ENCODE results near the gene COL12A1. TPM values are rescaled to one million over a fixed set of nuclear protein-coding genes. Genes with fewer than 3 reads are reported as not detected.

COL12A1 gene
- total RNA-seq, 1 experiment from 2014 or later, result 29.3 TPM

DNA sequence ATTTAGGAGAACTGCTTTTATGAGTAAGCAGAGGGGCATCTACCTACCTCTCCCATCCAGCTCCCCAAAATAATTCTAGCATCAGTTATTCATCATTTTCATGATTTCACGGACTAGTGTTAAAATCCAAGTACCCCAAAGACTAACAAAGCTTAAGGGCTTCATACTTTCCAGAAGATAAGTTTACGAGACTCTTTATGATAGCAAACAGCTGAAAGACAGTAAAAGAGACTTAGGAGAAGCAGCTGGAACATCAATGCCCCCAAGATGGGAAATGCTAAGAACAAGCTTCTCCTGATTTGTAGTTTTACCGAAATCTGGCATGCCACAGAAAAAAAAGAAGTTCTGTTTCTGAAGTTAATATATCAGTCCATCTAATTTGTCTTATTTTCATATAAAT, 70.0 kb downstream of the COL12A1 start:
- CTCF ChIA-PET, result no interaction called here
- no peak overlapping the region for H3K27ac Mint-ChIP-seq (ENCODE audit: unreplicated experiment)
- no TSS peak for BruUV-seq (replicated peaks)
- DNase-seq, result no peak
- H3K27me3 Mint-ChIP-seq (ENCODE audit: unreplicated experiment), result no peaks in the 10 kb centered on the region
- H3K4me3 Mint-ChIP-seq (ENCODE audit: low read depth, unreplicated experiment), result no peak overlapping the region
- H3K9me3 Mint-ChIP-seq (ENCODE audit: low read depth, unreplicated experiment), result no peaks in the 10 kb centered on the region
- peaks cover 9% of the 10 kb centered on the region for H3K4me1 Mint-ChIP-seq (ENCODE audit: low read depth, unreplicated experiment)
- no peaks in the 10 kb centered on the region for H3K36me3 Mint-ChIP-seq (ENCODE audit: insufficient read depth, unreplicated experiment)
- TF ChIP-seq, protein P1, sequence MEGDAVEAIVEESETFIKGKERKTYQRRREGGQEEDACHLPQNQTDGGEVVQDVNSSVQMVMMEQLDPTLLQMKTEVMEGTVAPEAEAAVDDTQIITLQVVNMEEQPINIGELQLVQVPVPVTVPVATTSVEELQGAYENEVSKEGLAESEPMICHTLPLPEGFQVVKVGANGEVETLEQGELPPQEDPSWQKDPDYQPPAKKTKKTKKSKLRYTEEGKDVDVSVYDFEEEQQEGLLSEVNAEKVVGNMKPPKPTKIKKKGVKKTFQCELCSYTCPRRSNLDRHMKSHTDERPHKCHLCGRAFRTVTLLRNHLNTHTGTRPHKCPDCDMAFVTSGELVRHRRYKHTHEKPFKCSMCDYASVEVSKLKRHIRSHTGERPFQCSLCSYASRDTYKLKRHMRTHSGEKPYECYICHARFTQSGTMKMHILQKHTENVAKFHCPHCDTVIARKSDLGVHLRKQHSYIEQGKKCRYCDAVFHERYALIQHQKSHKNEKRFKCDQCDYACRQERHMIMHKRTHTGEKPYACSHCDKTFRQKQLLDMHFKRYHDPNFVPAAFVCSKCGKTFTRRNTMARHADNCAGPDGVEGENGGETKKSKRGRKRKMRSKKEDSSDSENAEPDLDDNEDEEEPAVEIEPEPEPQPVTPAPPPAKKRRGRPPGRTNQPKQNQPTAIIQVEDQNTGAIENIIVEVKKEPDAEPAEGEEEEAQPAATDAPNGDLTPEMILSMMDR (IDR thresholded peaks at IDR 0.05; ENCODE audit: unreplicated experiment), result no peak
- intact Hi-C loops (cut with micrococcal nuclease; ENCODE audit: unreplicated experiment), result no loop called here

DNA sequence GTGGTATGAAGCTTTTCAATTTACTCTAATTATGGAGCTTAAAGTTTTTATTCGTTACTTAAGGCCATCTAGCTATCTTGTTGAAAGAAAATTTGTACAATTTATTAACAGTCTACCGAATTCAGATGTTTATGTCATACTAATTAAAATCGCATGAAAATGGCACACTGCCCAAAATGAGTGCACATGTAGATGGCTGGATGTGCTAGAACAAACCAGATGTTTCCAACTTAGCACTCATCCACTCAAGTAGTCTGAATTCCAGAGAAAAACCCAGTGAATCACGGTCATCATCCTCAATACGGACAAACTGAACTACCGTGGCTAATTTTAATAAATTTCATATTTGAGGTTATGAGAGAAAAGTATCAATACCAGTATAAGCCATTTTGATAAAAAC, 70.4 kb downstream of the COL12A1 start:
- BruUV-seq (replicated peaks), result no TSS peak
- CTCF ChIA-PET, result no interaction called here
- DNase-seq, result no peak

DNA sequence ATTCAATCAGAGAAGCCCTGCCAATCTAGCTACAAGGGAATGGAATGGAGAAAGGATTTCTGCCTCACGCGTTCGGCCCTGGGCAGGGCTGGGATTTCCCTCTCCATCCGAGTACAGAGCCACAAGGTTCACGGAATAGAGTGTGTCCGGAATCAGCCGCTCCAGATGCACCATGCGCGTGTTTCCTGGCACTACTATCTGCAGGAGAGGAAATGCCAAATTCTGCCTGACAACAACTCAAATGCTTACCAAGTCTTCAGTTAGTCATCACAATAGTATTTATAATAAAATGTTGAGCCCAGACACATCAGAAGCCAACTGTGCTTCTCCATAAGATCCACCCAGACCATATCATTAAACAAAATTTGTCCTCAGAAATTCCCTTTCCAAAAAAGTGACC, 75.1 kb downstream of the COL12A1 start:
- no peak for DNase-seq
- Mint-ChIP-seq H3K36me3 (ENCODE audit: insufficient read depth, unreplicated experiment) (no peaks in the 10 kb centered on the region), H3K27me3 (ENCODE audit: unreplicated experiment) (no peaks in the 10 kb centered on the region), H3K9me3 (ENCODE audit: low read depth, unreplicated experiment) (no peaks in the 10 kb centered on the region), H3K4me3 (ENCODE audit: low read depth, unreplicated experiment) (no peak overlapping the region), H3K4me1 (ENCODE audit: low read depth, unreplicated experiment) (peaks cover 9% of the 10 kb centered on the region), H3K27ac (ENCODE audit: unreplicated experiment) (no peak overlapping the region)
- intact Hi-C loops (cut with micrococcal nuclease; ENCODE audit: unreplicated experiment), result no loop called here
- no TSS peak for BruUV-seq (replicated peaks)
- TF ChIP-seq, protein P1 (IDR thresholded peaks at IDR 0.05; ENCODE audit: unreplicated experiment), result no peak
- CTCF ChIA-PET, result no interaction called here

More for the DNA sequence above, 70.4 kb downstream of the COL12A1 start:
- Mint-ChIP-seq H3K4me1 (ENCODE audit: low read depth, unreplicated experiment) (peaks cover 9% of the 10 kb centered on the region), H3K4me3 (ENCODE audit: low read depth, unreplicated experiment) (no peak overlapping the region), H3K27ac (ENCODE audit: unreplicated experiment) (no peak overlapping the region), H3K27me3 (ENCODE audit: unreplicated experiment) (no peaks in the 10 kb centered on the region), H3K9me3 (ENCODE audit: low read depth, unreplicated experiment) (no peaks in the 10 kb centered on the region), H3K36me3 (ENCODE audit: insufficient read depth, unreplicated experiment) (no peaks in the 10 kb centered on the region)
- intact Hi-C loops (cut with micrococcal nuclease; ENCODE audit: unreplicated experiment), result no loop called here
- TF ChIP-seq, protein P1 (IDR thresholded peaks at IDR 0.05; ENCODE audit: unreplicated experiment), result no peak

DNA sequence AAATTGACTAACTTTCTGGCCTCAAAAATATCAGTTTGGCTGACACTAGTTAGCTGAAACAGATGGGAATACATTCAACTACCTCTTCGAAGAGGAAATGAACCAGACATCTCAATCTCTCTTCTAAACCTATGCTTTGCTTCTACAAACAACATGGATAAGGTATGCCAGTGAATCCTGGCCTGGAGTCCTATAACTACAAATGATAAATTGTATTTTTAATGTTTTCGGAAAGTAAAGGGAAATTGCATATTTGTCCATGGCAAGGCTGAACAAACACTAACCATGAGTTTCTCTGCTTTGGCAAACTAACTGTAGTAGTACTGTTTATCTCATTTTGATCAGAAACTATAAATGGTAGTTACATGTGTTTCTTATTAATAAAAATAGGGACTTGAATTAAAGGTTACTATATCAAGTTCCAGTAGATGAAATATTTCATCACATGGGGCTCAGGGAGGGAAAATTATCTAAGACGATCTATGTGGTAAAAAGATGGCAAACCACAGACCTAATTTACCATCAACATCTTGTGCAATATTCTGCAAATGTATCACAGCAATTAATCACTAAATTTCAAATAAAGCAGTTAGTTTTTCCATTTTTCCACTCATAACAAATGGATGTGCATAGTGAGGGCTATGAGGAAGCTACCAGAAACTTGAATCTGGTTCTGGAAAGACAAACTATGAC, 76.8 kb downstream of the COL12A1 start:
- H3K4me1 Mint-ChIP-seq (ENCODE audit: low read depth, unreplicated experiment), result peaks cover 9% of the 10 kb centered on the region
- H3K27ac Mint-ChIP-seq (ENCODE audit: unreplicated experiment), result no peak overlapping the region
- TF ChIP-seq, protein P1 (IDR thresholded peaks at IDR 0.05; ENCODE audit: unreplicated experiment), result no peak
- DNase-seq, result no peak
- CTCF ChIA-PET, result no interaction called here
- H3K27me3 Mint-ChIP-seq (ENCODE audit: unreplicated experiment), result no peaks in the 10 kb centered on the region
- BruUV-seq (replicated peaks), result no TSS peak
- H3K36me3 Mint-ChIP-seq (ENCODE audit: insufficient read depth, unreplicated experiment), result no peaks in the 10 kb centered on the region
- no peaks in the 10 kb centered on the region for H3K9me3 Mint-ChIP-seq (ENCODE audit: low read depth, unreplicated experiment)
- H3K4me3 Mint-ChIP-seq (ENCODE audit: low read depth, unreplicated experiment), result no peak overlapping the region
- intact Hi-C loops (cut with micrococcal nuclease; ENCODE audit: unreplicated experiment), result no loop called here

Measured in Calu3 (cell line).